ENCODE results near the gene TSR3.

The TSR3 gene

DNA sequence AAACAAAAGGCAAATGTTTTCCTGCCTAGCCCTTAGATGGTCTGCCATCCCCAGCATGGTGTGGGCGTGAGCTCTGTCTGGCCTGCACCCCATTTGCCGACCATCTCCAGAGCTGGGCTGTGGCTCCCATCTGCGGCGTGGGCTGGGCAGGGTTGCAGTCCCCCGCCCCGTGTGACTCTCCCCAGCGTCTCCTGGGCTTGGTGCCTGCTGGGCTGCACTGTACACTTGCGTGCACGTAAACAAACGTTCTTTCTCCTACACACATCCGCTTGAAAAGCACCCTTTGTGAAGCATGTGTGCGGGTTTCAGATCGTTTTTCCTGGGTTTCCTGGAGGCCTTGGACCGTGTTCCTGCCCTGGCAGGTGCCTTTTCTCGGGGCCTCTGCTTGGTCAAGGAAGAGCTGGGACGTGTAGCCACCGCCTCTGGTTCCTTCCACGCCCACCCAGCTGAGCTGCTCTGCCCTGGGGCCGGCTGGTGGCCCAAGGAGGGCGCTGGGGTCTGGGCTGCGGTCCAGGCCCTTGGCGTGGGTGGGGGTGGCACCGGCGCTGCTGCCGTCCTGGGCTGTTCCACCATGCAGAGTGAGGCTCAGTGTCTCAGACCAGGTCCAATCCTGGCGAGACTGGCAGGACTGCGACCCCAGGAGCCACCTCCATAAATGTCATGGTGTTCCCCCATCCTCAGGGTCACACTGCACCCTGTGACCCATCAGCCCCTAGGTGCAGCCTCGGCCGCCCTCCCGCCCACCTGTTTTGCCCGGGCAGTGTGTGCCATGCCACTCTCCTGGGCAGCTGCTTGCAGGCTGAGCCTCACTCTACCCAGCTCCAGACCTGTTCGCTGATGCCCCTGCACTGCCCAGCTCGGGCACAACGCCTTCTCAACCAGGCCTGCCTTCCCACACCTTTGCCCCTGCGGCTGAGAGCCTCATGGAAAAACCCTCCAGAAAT is 28.1 kb downstream of the TSR3 start:
- CTCF ChIA-PET = interaction anchor here (0.7 to 1.6 kb wide), 4 partner anchors 9 to 22 kb away, joined by 3 to 4 read pairs (median 3); no protein-coding TSS in a partner anchor

DNA sequence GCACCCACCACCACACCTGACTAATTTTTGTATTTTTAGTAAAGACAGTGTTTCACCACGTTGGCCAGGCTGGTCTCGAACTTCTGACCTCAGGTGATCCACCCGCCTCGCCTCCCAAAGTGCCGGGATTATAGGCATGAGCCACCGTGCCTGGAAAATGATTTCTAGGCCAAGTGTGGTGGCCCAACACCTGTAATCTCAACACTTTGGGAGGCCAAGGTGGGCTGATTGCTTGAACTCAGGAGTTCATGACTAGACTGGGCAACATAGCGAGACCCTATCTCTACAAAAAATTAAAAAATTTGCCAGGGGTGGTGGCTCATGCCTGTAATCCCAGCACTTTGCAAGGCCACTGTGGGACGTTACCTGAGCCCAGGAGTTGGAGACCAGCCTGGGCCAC is 29.3 kb downstream of the TSR3 start:
- ChIA-PET POLR2A (no interaction called here), CTCF (no interaction called here)
- DNase-seq (ENCODE audit: extremely low spot score) = no peak
- TF ChIP-seq, protein P1, sequence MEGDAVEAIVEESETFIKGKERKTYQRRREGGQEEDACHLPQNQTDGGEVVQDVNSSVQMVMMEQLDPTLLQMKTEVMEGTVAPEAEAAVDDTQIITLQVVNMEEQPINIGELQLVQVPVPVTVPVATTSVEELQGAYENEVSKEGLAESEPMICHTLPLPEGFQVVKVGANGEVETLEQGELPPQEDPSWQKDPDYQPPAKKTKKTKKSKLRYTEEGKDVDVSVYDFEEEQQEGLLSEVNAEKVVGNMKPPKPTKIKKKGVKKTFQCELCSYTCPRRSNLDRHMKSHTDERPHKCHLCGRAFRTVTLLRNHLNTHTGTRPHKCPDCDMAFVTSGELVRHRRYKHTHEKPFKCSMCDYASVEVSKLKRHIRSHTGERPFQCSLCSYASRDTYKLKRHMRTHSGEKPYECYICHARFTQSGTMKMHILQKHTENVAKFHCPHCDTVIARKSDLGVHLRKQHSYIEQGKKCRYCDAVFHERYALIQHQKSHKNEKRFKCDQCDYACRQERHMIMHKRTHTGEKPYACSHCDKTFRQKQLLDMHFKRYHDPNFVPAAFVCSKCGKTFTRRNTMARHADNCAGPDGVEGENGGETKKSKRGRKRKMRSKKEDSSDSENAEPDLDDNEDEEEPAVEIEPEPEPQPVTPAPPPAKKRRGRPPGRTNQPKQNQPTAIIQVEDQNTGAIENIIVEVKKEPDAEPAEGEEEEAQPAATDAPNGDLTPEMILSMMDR (IDR thresholded peaks at IDR 0.05; ENCODE audit: control extremely low read depth, extremely low read depth, low read depth, missing control alignments) = no peak

More for the DNA sequence above, 28.1 kb downstream of the TSR3 start:
- TF ChIP-seq, protein P1 (IDR thresholded peaks at IDR 0.05; ENCODE audit: control extremely low read depth, extremely low read depth, low read depth, missing control alignments) = no peak
- POLR2A ChIA-PET = no interaction called here
- DNase-seq (ENCODE audit: extremely low spot score) = no peak

DNA sequence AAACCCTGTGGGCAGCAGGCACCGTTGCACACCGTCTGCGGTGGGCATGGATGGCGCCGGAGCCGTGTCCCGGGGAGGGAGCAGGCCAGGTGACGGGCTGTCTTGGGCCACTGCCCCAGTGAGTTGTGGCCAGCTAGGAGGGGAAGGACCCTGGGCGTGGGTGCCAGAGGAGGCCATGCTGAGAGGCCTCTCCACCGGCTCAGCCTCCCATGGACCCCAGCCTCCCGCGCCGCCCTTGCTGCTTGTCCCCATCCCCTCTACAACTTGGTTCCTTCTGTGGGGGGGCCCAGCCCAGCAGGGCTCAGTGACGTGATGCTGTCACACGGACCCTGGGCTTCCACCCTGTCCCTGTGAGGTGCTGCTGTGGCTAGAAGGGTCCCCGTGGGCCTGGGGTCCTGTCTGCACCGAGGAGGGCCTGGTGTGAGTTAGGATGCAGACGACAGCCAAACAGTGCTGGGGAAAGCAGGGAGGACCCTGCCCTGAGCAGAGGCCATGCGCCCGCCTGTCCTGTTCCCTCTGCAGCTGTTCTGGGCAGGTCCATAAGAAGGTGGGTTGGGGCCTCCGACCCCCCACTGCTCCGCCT is 30.9 kb downstream of the TSR3 start:
- TF ChIP-seq, protein P1 (IDR thresholded peaks at IDR 0.05; ENCODE audit: control extremely low read depth, extremely low read depth, low read depth, missing control alignments) = no peak
- DNase-seq (ENCODE audit: extremely low spot score) = no peak
- CTCF ChIA-PET = interaction anchor here (1.0 kb wide), 1 partner anchor 16 kb away, joined by 3 read pairs; no protein-coding TSS in a partner anchor
- POLR2A ChIA-PET = no interaction called here

DNA sequence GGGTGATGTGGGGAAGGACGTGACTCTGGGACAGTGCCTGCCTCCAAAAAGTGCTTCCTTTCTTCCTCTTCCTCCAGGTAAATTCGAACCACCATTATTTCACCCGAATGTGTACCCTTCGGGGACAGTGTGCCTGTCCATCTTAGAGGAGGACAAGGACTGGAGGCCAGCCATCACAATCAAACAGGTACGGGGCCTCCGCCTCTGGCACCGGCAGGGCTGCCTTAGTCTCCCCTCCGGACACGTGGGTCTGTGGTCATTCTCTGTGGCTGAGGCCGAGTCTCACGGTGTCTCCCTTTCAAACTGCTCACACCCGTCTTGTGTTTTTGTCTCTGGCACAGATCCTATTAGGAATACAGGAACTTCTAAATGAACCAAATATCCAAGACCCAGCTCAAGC is 31.6 kb downstream of the TSR3 start:
- ChIA-PET POLR2A (no interaction called here), CTCF (interaction anchor here (1.0 kb wide), 1 partner anchor 17 kb away, joined by 3 read pairs; no protein-coding TSS in a partner anchor)
- no peak for DNase-seq (ENCODE audit: extremely low spot score)
- TF ChIP-seq, protein P1 (IDR thresholded peaks at IDR 0.05; ENCODE audit: control extremely low read depth, extremely low read depth, low read depth, missing control alignments) = no peak

DNA sequence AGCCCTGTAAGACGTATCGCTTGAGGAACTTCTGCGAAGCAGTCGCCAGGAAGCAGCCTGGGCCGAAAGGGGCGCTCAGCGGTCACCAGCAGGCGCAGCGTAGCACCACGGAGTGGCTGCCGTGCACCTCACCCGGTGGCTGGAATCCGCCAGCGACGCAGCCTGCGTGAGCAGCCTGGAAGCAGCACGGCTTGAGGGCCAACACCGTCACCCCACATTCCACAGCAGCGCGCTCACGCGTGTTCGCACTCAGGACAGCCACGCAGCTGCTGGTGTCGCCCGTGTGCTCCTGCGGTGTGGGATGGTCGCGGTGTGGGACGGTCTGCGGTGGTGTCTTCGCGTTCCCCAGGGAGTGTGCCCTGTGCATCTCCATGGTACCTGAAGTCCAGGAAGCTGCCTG is 32.6 kb downstream of the TSR3 start:
- TF ChIP-seq, protein P1 (IDR thresholded peaks at IDR 0.05; ENCODE audit: control extremely low read depth, extremely low read depth, low read depth, missing control alignments) = no peak
- DNase-seq (ENCODE audit: extremely low spot score) = no peak
- ChIA-PET CTCF (interaction anchor here (1.8 kb wide), 1 partner anchor 18 kb away, joined by 4 read pairs; no protein-coding TSS in a partner anchor), POLR2A (no interaction called here)

DNA sequence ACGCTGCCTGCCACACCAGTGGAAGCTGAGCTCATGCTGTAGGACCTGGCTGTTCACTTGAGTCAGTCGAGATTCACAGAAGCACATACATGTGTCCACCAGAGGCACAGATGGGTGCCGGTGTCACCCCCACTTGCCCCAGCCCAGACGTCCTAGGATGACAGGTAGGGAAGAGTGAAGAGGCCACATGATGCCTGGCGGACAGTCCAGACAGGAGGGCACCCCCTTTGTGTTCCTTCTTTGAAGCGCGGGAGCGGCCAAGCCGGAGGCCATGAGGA is 33.5 kb downstream of the TSR3 start:
- ChIA-PET POLR2A (no interaction called here), CTCF (interaction anchor here (1.8 kb wide), 1 partner anchor 17 kb away, joined by 4 read pairs; no protein-coding TSS in a partner anchor)
- TF ChIP-seq, protein P1 (IDR thresholded peaks at IDR 0.05; ENCODE audit: control extremely low read depth, extremely low read depth, low read depth, missing control alignments) = no peak
- DNase-seq (ENCODE audit: extremely low spot score) = no peak

Measured in GM10248 (cell line).